Measurements from ENCODE around the gene LONRF3. TPM values are rescaled to one million over a fixed set of nuclear protein-coding genes. Genes with fewer than 3 reads are reported as not detected.

LONRF3 gene
- total RNA-seq (ENCODE audit: low replicate concordance), result 0.47 and 1.1 TPM in 2 replicates

DNA sequence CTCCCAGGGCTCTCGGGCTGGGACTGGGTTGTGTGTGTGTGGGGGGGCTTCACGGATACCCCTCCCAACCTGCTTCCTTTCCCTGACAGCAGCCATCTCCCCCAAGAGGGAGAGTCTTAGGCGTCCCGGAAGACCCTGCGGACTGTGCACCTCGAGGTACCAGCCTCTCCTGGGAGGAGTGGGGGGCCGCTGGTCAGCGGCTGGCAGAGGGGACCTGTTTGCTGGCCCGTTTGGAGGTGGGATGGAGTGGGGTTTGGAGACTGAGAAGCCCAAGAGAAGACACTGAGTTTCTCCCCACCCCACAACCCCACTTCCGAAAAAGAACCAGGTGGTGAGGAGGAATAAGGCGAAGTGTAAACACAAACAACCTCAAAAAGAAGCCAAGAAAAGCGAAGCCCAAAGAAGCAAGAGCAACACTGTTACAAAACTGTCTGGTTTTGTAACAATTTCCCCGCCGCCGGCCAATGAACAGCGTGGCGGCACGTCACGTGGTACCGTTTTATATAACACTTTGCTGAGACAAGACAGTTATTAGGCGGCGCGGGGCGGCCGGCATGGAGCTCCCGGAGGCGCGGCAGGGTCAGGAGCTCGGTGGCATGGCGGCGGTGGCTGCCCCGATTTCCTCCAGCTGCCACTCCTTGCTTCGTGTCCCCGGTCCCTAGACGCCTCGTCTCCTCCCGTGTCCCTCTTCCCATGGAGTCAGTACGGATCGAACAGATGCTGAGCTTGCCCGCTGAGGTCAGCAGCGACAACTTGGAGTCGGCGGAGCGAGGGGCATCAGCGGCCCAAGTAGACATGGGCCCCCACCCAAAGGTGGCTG is at the start of gene LONRF3:
Gene LONRF3 (plus strand): TSS at position 531 of the 820 bp plus-strand sequence. CDS start 163 bp downstream, at position 694.

Other genes with a start within 250 kb of the LONRF3 start
- 27.1 and 57.8 TPM in 2 replicates for gene IL13RA1, start 247.0 kb upstream of the LONRF3 start, total RNA-seq (ENCODE audit: low replicate concordance)
- gene ZCCHC12, start 150.8 kb upstream of the LONRF3 start, total RNA-seq (ENCODE audit: low replicate concordance), result not detected in 2 replicates
- not detected in 2 replicates for gene CT47C1, start 98.4 kb downstream of the LONRF3 start, total RNA-seq (ENCODE audit: low replicate concordance)
- gene KIAA1210, start 153.2 kb downstream of the LONRF3 start, total RNA-seq (ENCODE audit: low replicate concordance), result not detected in 2 replicates